HepG2 (cell line): ENCODE data around the gene MTHFR. TPM values are rescaled to one million over a fixed set of nuclear protein-coding genes. Genes with fewer than 3 reads are reported as not detected.

Experiments
- ATM ChIP-seq: fragments of 450-650 bp; IDR thresholded peaks from 2 replicates; pipeline ENCODE4 v1.7.1; 2017; ENCODE audit warnings: mild to moderate bottlenecking, borderline replicate concordance
- CBX1 ChIP-seq: IDR thresholded peaks from one replicate; pipeline ENCODE4 v1.6.1; 2016; ENCODE audit warnings: antibody characterized with exemption, low read depth
- EZH2 ChIP-seq: conservative IDR thresholded peaks from 2 replicates; pipeline ENCODE4 v1.6.1; 2012; ENCODE audit warnings: mild to moderate bottlenecking, low read depth, low read length, moderate library complexity
- FOXA3 ChIP-seq: IDR thresholded peaks from 2 replicates; pipeline ENCODE4 v1.6.1; 2016; ENCODE audit warnings: missing genetic modification reagents, missing compliant biosample characterization
- FOXM1 ChIP-seq: sonication (generic); formaldehyde crosslinking; IDR thresholded peaks from 2 replicates; pipeline ENCODE4 v1.5.0; 2020; ENCODE audit warnings: missing genetic modification reagents
- HOXA9 ChIP-seq: sonication (generic); formaldehyde crosslinking; IDR thresholded peaks from 2 replicates; pipeline ENCODE4 v1.8.1; 2022; ENCODE audit warnings: missing genetic modification reagents, mild to moderate bottlenecking, moderate library complexity, borderline replicate concordance
- MIER3 ChIP-seq: IDR thresholded peaks from 2 replicates; pipeline ENCODE4 v1.6.1; 2016; ENCODE audit warnings: missing compliant biosample characterization, borderline replicate concordance
- MXD4 ChIP-seq: IDR thresholded peaks from 2 replicates; pipeline ENCODE4 v1.6.1; 2016; ENCODE audit warnings: mild to moderate bottlenecking, missing biosample characterization, missing genetic modification reagents
- NCOA2 ChIP-seq: sonication (generic); formaldehyde crosslinking; IDR thresholded peaks from 2 replicates; pipeline ENCODE4 v1.8.0; 2022; ENCODE audit warnings: inconsistent platforms
- PHF21A ChIP-seq: sonication (generic); formaldehyde crosslinking; IDR thresholded peaks from 2 replicates; pipeline ENCODE4 v1.5.0; 2020; ENCODE audit warnings: mild to moderate bottlenecking, missing genetic modification reagents
- PHF8 ChIP-seq: sonication (generic); formaldehyde crosslinking; IDR thresholded peaks from 2 replicates; pipeline ENCODE4 v1.5.0; 2020; ENCODE audit warnings: missing genetic modification reagents
- PTBP1 ChIP-seq: fragments of 200-400 bp; formaldehyde crosslinking; IDR thresholded peaks from 2 replicates; pipeline ENCODE4 v1.6.1; 2018; ENCODE audit warnings: low read length, low read depth; ENCODE audit not compliant: poor library complexity, severe bottlenecking
- RFXAP ChIP-seq: sonication (generic); formaldehyde crosslinking; IDR thresholded peaks from 2 replicates; pipeline ENCODE4 v1.4.0; 2020; ENCODE audit warnings: missing genetic modification reagents, borderline replicate concordance
- SAFB2 ChIP-seq: sonication (generic); formaldehyde crosslinking; IDR thresholded peaks from 2 replicates; pipeline ENCODE4 v1.5.1; 2020; ENCODE audit warnings: missing genetic modification reagents, low read depth, mild to moderate bottlenecking, borderline replicate concordance
- SKI ChIP-seq: fragments of 450-650 bp; IDR thresholded peaks from one replicate; pipeline ENCODE4 v1.6.1; 2018; ENCODE audit warnings: mild to moderate bottlenecking; ENCODE audit not compliant: partially characterized antibody
- YEATS2 ChIP-seq: sonication (generic); formaldehyde crosslinking; IDR thresholded peaks from 2 replicates; pipeline ENCODE4 v1.4.0; 2020; ENCODE audit warnings: missing genetic modification reagents, borderline replicate concordance
- YEATS4 ChIP-seq: sonication (generic); formaldehyde crosslinking; IDR thresholded peaks from 2 replicates; pipeline ENCODE4 v1.4.0; 2020; ENCODE audit warnings: missing genetic modification reagents, borderline replicate concordance
- ZBTB20 ChIP-seq: sonication (generic); formaldehyde crosslinking; IDR thresholded peaks from 2 replicates; pipeline ENCODE4 v1.8.1; 2023; ENCODE audit warnings: missing genetic modification reagents, low read depth, mild to moderate bottlenecking, borderline replicate concordance
- ZFP82 ChIP-seq: sonication (generic); formaldehyde crosslinking; IDR thresholded peaks from 2 replicates; pipeline ENCODE4 v1.5.1; 2020; ENCODE audit warnings: mild to moderate bottlenecking, missing genetic modification reagents, borderline replicate concordance
- ZMYM2 ChIP-seq: sonication (generic); formaldehyde crosslinking; IDR thresholded peaks from 2 replicates; pipeline ENCODE4 v1.8.0; 2022; ENCODE audit warnings: mild to moderate bottlenecking, missing genetic modification reagents
- ZNF160 ChIP-seq: sonication (generic); formaldehyde crosslinking; IDR thresholded peaks from 2 replicates; pipeline ENCODE4 v1.8.0; 2022; ENCODE audit warnings: mild to moderate bottlenecking, inconsistent platforms, missing genetic modification reagents
- ZNF44 ChIP-seq: sonication (generic); formaldehyde crosslinking; IDR thresholded peaks from 2 replicates; pipeline ENCODE4 v1.5.1; 2020; ENCODE audit warnings: mild to moderate bottlenecking, missing genetic modification reagents
- ZNF558 ChIP-seq: sonication (generic); formaldehyde crosslinking; IDR thresholded peaks from 2 replicates; pipeline ENCODE4 v1.9.0; 2022; ENCODE audit warnings: mild to moderate bottlenecking, missing genetic modification reagents, borderline replicate concordance
- ZNF562 ChIP-seq: sonication (generic); formaldehyde crosslinking; IDR thresholded peaks from 2 replicates; pipeline ENCODE4 v1.8.0; 2022; ENCODE audit warnings: missing genetic modification reagents, borderline replicate concordance
- ZNF879 ChIP-seq: sonication (generic); formaldehyde crosslinking; IDR thresholded peaks from 2 replicates; pipeline ENCODE4 v1.8.1; 2023; ENCODE audit warnings: missing genetic modification reagents
- polyA plus RNA-seq, 8 experiments: library from polyadenylated mRNA; depleted of rRNA in 3 of 8; stranded (reverse) in 7 of 8; unstranded in 1 of 8; fragments of >200 nt; fragmentation: Illumina TruSeq in 4 of 8; extraction: Trizol in 4 of 8; gene quantifications; 2 replicates each; pipeline versions ENCODE4 v1.2.1 to v1.2.3, GENCODE V29; 2011 to 2016; ENCODE audit warnings: low read depth in 4 of 8, missing spikeins in 1 of 8, mixed read lengths in 1 of 8; ENCODE audit not compliant: insufficient read depth in 1 of 8
- total RNA-seq, 5 experiments: library from RNA; depleted of rRNA; stranded (reverse); fragments of >200 nt; fragmentation: Illumina TruSeq; extraction: Trizol; gene quantifications; 2 replicates each; pipeline ENCODE4 v1.2.3, GENCODE V29; 2016; ENCODE audit warnings: low read depth in 1 of 5
- TF ChIP-seq, protein P1 (sequence below): sonication (generic); formaldehyde crosslinking; conservative IDR thresholded peaks from 2 replicates; pipeline ENCODE4 v1.4.0; 2020; ENCODE audit warnings: missing genetic modification reagents
- TF ChIP-seq, protein P2 (sequence below): IDR thresholded peaks from 2 replicates; pipeline ENCODE4 v1.6.1; 2018; ENCODE audit warnings: missing genetic modification reagents, mild to moderate bottlenecking, missing compliant biosample characterization
- TF ChIP-seq, protein P3 (sequence below): sonication (generic); formaldehyde crosslinking; conservative IDR thresholded peaks from 2 replicates; pipeline ENCODE4 v1.4.0; 2020; ENCODE audit warnings: missing genetic modification reagents

The MTHFR gene
- total and polyA plus RNA-seq, 2 of the 13 experiments (the other 11 are each of a cell fraction or from before 2014, with no cell fraction given) = 3.8 to 8.2 TPM

DNA sequence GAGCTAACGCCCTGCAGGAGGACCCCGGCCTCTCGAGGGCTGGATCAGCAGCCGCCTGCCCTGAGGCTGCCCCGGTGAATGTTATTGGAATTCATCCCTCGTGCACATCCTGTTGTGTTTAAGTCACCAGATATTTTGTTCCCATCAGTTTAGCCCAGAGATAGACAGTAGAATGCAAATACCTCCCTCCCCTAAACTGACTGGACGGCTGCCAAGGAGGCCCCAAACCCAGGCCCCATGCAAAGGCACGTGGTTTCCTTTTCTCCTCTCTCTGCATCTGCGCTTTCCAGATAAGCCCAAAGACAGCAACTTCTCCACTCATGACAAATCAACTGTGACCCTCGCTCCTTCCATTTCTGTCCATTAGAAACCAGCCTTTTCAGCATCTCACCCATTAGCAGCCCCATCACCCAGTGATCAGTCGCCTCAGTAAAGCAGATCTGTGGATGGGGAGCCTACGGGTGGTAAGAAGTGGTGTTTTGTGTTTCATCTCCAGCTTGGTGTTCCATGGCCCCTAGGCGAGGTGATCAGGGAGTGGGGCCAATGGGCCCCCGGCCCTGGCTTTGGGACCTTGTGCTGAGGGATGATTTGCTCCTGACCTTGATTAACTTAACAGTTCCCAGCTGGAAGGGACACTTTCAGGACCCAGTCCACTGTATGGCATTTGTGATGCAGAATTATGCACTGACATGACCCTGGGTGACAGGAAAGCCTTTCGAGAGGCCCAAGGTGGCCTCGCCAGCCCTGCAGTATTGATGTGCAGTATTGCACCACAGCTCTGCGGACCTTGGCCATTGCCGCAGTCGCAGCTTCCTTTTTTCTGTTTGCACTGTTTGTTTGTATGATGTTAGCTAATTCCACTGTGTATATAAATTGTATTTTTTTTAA is 36.6 kb upstream of the MTHFR start (continued):
- TF ChIP-seq ZNF160 (CRISPR knock-in tag) = 0 out of 2 replicates have a peak, but pooled peaks have one; percentile 47
- peak; percentile 71 for TF ChIP-seq YEATS4
- TF ChIP-seq RFXAP (CRISPR knock-in tag) = peak; percentile 82
- no peak for TF ChIP-seq FOXM1
- TF ChIP-seq, protein P1, sequence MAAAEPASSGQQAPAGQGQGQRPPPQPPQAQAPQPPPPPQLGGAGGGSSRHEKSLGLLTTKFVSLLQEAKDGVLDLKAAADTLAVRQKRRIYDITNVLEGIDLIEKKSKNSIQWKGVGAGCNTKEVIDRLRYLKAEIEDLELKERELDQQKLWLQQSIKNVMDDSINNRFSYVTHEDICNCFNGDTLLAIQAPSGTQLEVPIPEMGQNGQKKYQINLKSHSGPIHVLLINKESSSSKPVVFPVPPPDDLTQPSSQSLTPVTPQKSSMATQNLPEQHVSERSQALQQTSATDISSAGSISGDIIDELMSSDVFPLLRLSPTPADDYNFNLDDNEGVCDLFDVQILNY (CRISPR knock-in tag) = no peak
- peak; percentile 79 for TF ChIP-seq SKI
- 0 out of 2 replicates have a peak, but pooled peaks have one; percentile 71 for TF ChIP-seq ZNF558 (CRISPR knock-in tag)
- no peak for TF ChIP-seq ATM
- TF ChIP-seq FOXA3 (CRISPR knock-in tag) = peak; percentile 90
- TF ChIP-seq ZNF879 (CRISPR knock-in tag) = peak; percentile 33; the same call in 1 of the 2 replicates
- TF ChIP-seq EZH2 = no peak
- TF ChIP-seq PHF8 (CRISPR knock-in tag) = 0 out of 2 replicates have a peak, but pooled peaks have one; percentile 21
- TF ChIP-seq, protein P2, sequence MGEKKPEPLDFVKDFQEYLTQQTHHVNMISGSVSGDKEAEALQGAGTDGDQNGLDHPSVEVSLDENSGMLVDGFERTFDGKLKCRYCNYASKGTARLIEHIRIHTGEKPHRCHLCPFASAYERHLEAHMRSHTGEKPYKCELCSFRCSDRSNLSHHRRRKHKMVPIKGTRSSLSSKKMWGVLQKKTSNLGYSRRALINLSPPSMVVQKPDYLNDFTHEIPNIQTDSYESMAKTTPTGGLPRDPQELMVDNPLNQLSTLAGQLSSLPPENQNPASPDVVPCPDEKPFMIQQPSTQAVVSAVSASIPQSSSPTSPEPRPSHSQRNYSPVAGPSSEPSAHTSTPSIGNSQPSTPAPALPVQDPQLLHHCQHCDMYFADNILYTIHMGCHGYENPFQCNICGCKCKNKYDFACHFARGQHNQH (CRISPR knock-in tag) = peak; percentile 74
- no peak for TF ChIP-seq CBX1
- TF ChIP-seq PTBP1 = no peak
- no peak for TF ChIP-seq ZFP82 (CRISPR knock-in tag)
- TF ChIP-seq ZNF44 (CRISPR knock-in tag) = no peak
- TF ChIP-seq ZNF562 (CRISPR knock-in tag) = no peak
- TF ChIP-seq HOXA9 (CRISPR knock-in tag) = no peak
- TF ChIP-seq SAFB2 (CRISPR knock-in tag) = no peak; the same call in 1 of the 2 replicates
- no peak for TF ChIP-seq ZBTB20 (CRISPR knock-in tag)
- no peak for TF ChIP-seq ZMYM2
- peak; percentile 94 for TF ChIP-seq PHF21A (CRISPR knock-in tag)
- peak; percentile 40 for TF ChIP-seq MXD4 (CRISPR knock-in tag)
- peak; percentile 96 for TF ChIP-seq NCOA2 (CRISPR knock-in tag)
- TF ChIP-seq, protein P3, sequence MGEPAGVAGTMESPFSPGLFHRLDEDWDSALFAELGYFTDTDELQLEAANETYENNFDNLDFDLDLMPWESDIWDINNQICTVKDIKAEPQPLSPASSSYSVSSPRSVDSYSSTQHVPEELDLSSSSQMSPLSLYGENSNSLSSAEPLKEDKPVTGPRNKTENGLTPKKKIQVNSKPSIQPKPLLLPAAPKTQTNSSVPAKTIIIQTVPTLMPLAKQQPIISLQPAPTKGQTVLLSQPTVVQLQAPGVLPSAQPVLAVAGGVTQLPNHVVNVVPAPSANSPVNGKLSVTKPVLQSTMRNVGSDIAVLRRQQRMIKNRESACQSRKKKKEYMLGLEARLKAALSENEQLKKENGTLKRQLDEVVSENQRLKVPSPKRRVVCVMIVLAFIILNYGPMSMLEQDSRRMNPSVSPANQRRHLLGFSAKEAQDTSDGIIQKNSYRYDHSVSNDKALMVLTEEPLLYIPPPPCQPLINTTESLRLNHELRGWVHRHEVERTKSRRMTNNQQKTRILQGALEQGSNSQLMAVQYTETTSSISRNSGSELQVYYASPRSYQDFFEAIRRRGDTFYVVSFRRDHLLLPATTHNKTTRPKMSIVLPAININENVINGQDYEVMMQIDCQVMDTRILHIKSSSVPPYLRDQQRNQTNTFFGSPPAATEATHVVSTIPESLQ (CRISPR knock-in tag) = no peak
- peak; percentile 2; the same call in 1 of the 2 replicates for TF ChIP-seq YEATS2
- peak; percentile 90; the same call in 1 of the 2 replicates for TF ChIP-seq MIER3 (CRISPR knock-in tag)
